Glutamatergic neuron (in vitro differentiated cells): ENCODE measurements around the gene LCK. TPM values are rescaled to one million over a fixed set of nuclear protein-coding genes. Genes with fewer than 3 reads are reported as not detected.

Source experiments
- DNase-seq: peaks from one replicate; pipeline ENCODE4 v3.0.0; 2022
- H3K27ac Mint-ChIP-seq: one replicate; pipeline ENCODE4 v1.8.0; 2020; ENCODE audit warnings: mild to moderate bottlenecking, mixed read lengths, inconsistent platforms; ENCODE audit not compliant: unreplicated experiment
- H3K27me3 Mint-ChIP-seq: one replicate; pipeline ENCODE4 v1.8.0; 2020; ENCODE audit warnings: mild to moderate bottlenecking, moderate library complexity, mixed read lengths, inconsistent platforms; ENCODE audit not compliant: unreplicated experiment
- H3K36me3 Mint-ChIP-seq: one replicate; pipeline ENCODE4 v1.8.0; 2020; ENCODE audit warnings: mild to moderate bottlenecking, mixed read lengths, inconsistent platforms; ENCODE audit not compliant: unreplicated experiment
- H3K4me1 Mint-ChIP-seq: one replicate; pipeline ENCODE4 v1.8.0; 2020; ENCODE audit warnings: mild to moderate bottlenecking, low read depth, mixed read lengths, inconsistent platforms; ENCODE audit not compliant: unreplicated experiment
- H3K4me3 Mint-ChIP-seq: one replicate; pipeline ENCODE4 v1.8.0; 2020; ENCODE audit warnings: mild to moderate bottlenecking, mixed read lengths, inconsistent platforms; ENCODE audit not compliant: unreplicated experiment
- H3K9me3 Mint-ChIP-seq: one replicate; pipeline ENCODE4 v1.8.0; 2020; ENCODE audit warnings: mild to moderate bottlenecking, moderate library complexity, mixed read lengths, inconsistent platforms; ENCODE audit not compliant: unreplicated experiment
- total RNA-seq: library from RNA; stranded (reverse); fragmentation: NEBNext Ultra II Directional; extraction: Animal tissue kit (Norgen Biotek cat#: 25700); gene quantifications from one replicate; pipeline ENCODE4 v1.2.1, GENCODE V29; 2021; ENCODE audit not compliant: unreplicated experiment
- TF ChIP-seq, protein P1 (sequence below): fragments of 200-600 bp; sonication (generic); IDR thresholded peaks from one replicate; pipeline ENCODE4 v1.5.0; 2021; ENCODE audit not compliant: partially characterized antibody, unreplicated experiment

LCK gene
- total RNA-seq, 1 donor from 2014 or later = 0.37 TPM

DNA sequence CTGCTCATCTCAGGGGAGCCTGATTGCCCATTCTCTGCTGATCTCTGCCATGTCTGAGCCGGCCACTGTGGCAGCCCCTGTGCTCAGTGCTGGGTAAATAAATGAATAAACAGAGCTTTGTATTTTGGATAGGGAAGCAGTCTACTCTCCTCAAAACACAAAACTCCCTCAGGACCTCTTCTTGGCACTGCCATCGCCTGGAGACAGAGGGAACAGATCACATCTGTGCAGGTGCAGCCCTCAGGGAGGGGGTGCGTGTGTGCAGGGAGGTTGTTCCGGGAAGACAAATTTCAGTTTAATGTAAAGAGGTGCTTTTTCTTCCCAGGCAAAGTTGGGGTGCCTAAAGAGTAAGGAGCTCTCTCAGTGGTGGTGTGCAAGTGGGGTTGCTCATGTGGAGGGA lies 11.7 kb upstream of the LCK start:
- Mint-ChIP-seq H3K27ac (no peak overlapping the region), H3K4me3 (peak overlapping the region; percentile 90), H3K36me3 (no peaks in the 10 kb centered on the region), H3K4me1 (peaks cover 12% of the 10 kb centered on the region), H3K27me3 (peaks cover 5% of the 10 kb centered on the region), H3K9me3 (peaks cover 7% of the 10 kb centered on the region)
- no peak for DNase-seq
- TF ChIP-seq, protein P1, sequence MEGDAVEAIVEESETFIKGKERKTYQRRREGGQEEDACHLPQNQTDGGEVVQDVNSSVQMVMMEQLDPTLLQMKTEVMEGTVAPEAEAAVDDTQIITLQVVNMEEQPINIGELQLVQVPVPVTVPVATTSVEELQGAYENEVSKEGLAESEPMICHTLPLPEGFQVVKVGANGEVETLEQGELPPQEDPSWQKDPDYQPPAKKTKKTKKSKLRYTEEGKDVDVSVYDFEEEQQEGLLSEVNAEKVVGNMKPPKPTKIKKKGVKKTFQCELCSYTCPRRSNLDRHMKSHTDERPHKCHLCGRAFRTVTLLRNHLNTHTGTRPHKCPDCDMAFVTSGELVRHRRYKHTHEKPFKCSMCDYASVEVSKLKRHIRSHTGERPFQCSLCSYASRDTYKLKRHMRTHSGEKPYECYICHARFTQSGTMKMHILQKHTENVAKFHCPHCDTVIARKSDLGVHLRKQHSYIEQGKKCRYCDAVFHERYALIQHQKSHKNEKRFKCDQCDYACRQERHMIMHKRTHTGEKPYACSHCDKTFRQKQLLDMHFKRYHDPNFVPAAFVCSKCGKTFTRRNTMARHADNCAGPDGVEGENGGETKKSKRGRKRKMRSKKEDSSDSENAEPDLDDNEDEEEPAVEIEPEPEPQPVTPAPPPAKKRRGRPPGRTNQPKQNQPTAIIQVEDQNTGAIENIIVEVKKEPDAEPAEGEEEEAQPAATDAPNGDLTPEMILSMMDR = no peak

DNA sequence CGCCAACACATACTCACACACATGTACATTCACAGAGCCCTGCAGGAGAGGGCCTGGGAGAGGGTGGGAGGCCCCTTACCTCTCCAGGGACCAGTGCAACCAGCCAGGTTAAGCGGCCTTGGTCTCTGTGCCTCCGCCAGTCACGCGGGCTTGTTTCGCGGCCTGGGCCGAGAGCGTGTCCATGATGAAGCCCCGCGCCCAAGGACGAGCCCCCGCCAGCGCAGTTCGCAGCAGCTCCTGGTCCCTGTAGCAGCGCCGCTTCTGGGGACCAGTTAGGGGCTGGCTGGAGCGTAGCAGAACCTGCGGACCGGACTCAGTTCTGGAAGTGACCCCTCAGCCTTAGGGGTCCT lies 11.3 kb upstream of the LCK start:
- peaks cover 5% of the 10 kb centered on the region for H3K27me3 Mint-ChIP-seq
- peak; percentile 53 for DNase-seq
- H3K36me3 Mint-ChIP-seq = no peaks in the 10 kb centered on the region
- H3K27ac Mint-ChIP-seq = no peak overlapping the region
- peaks cover 12% of the 10 kb centered on the region for H3K4me1 Mint-ChIP-seq
- peak overlapping the region; percentile 90 for H3K4me3 Mint-ChIP-seq
- TF ChIP-seq, protein P1 = no peak
- H3K9me3 Mint-ChIP-seq = peaks cover 7% of the 10 kb centered on the region

DNA sequence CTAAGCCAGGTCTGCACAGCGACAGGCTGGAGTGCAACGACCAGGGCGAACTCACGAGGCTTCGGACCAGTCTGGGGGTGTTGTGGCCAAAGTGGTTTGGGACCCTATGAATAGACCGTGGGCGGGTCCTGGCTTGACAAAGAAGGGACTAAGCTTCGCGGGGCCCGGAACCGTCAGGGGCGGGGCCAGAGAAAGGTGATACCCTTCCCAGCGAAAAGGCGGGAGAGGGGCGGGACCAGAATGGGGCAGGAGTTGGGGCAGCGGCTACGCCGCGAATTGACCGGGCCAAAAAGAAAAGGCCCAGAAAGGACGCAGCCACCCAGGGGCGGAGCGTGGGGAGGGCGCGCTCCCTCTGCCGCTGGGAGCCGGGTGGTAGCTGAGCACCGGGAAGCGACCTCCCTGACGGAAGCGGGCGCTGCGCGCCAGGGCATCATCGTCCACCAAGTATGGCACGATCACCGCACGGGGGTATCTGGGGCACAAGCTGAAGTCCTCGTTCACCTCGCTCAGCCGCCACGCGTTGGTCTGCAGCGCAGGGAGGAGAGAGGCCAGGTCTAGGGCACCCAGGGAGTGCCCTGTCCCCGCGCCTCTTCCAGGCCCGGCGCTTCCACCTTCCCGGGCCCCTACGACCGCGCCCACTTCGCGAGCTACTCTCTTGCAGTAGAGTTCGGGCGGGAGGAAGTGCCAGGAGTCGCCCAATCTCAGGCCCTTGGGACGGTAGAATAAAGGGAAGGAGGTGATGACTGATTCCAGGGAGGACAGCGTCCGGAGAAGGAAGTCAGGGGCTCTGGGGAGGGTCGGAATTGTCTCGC lies 10.7 kb upstream of the LCK start:
- H3K4me3 Mint-ChIP-seq = peak overlapping the region; percentile 90
- peaks cover 7% of the 10 kb centered on the region for H3K9me3 Mint-ChIP-seq
- TF ChIP-seq, protein P1 = no peak
- peak; percentile 67 for DNase-seq
- H3K36me3 Mint-ChIP-seq = no peaks in the 10 kb centered on the region
- H3K27ac Mint-ChIP-seq = peak overlapping the region; percentile 76
- H3K4me1 Mint-ChIP-seq = peaks cover 12% of the 10 kb centered on the region
- peaks cover 5% of the 10 kb centered on the region for H3K27me3 Mint-ChIP-seq

DNA sequence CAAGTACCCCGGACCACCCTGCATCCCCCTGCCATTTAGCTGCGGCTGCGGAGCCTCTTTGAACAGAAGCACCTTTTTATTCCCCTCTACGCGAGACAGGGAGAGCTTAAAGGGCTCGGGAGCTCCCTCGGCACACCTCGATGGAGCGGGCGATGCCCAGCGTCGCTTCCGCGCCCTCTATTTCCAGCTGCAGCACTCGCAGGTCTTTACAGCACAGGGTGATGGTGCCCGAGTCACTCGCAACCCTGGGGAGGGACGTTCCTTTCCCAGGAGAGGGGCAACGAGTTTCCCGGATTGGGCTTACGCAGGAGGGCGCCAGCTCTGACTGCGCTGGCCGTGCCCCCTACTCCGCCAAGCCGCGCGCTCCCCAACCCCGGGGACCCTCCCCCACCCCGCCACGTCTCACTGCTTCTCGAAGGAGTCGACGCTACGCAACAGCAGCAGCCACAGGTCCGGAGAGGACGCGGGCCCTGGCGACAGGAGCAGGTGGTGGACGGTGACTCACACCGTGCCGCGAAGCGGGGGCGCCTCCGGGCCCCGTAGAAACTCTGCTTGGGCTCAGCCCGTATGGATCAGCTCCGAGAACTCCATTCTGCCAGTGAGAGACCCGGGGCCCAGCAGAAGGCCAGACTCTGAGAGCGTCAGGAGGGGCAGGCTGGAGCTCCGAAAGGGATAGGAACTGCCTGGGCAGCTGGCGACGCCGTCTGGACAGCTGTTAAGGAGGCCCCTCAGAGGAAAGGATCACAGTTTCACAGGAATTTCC lies 9.9 kb upstream of the LCK start:
- peak overlapping the region; percentile 85 for H3K27ac Mint-ChIP-seq
- H3K4me3 Mint-ChIP-seq = peak overlapping the region; percentile 90
- DNase-seq = peak; percentile 75
- peaks cover 5% of the 10 kb centered on the region for H3K27me3 Mint-ChIP-seq
- H3K4me1 Mint-ChIP-seq = peaks cover 8% of the 10 kb centered on the region
- H3K9me3 Mint-ChIP-seq = peaks cover 5% of the 10 kb centered on the region
- no peaks in the 10 kb centered on the region for H3K36me3 Mint-ChIP-seq
- TF ChIP-seq, protein P1 = no peak

DNA sequence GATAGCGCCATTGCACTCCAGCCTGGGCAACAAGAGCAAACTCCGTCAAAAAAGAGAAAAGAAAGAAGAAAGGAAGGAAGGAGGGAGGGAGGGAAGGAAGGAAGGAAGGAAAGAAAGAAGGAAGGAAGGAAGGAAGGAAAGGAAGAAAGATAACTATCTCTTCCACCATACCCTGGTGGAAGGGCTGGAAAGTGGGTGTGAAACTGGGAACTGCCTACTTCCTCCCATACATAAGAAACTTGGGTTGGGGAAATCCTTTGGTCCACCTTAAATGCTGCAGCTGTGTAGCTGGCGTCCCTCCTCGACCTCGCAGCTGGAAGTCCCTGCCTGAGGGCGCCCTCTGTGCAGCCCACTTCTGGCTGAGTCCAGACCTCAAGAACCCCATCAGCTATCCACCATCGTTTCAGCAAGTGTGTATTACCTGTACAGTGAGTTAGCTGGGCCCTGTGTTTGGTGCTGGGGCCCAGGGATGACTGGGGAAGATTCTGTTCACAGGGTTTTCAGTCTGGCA lies 8.7 kb upstream of the LCK start:
- TF ChIP-seq, protein P1 = no peak
- Mint-ChIP-seq H3K27ac (peak overlapping the region; percentile 85), H3K36me3 (no peaks in the 10 kb centered on the region), H3K27me3 (peaks cover 5% of the 10 kb centered on the region), H3K9me3 (peaks cover 5% of the 10 kb centered on the region), H3K4me1 (peaks cover 11% of the 10 kb centered on the region), H3K4me3 (no peak overlapping the region)
- no peak for DNase-seq
